Mesendoderm (in vitro differentiated cells): Measurements from ENCODE around the gene KLHL17.

Experiments used
- DNase-seq: peaks from one replicate; pipeline ENCODE4 v3.0.0; 2013
- H2AK5ac ChIP-seq: 2 replicates; pipeline ENCODE4 v1.6.1; 2013; ENCODE audit warnings: low read length, inconsistent platforms
- H2BK120ac ChIP-seq: 2 replicates; pipeline ENCODE4 v1.6.1; 2013; ENCODE audit warnings: low read depth, mild to moderate bottlenecking, low read length, moderate library complexity, mixed read lengths
- H2BK15ac ChIP-seq: replicated peaks from 2 replicates; pipeline ENCODE4 v1.6.1; 2013; ENCODE audit warnings: low read depth, mild to moderate bottlenecking, moderate library complexity
- H2BK5ac ChIP-seq: 2 replicates; pipeline ENCODE4 v1.6.1; 2013; ENCODE audit warnings: low read length, inconsistent platforms
- H3K18ac ChIP-seq: 2 replicates; pipeline ENCODE4 v1.6.1; 2013; ENCODE audit warnings: mild to moderate bottlenecking, low read length, mixed read lengths
- H3K23ac ChIP-seq: one replicate; pipeline ENCODE4 v1.6.1; 2013; ENCODE audit warnings: low read length
- H3K27ac ChIP-seq: 2 replicates; pipeline ENCODE4 v1.5.1; 2013; ENCODE audit warnings: low read depth, mild to moderate bottlenecking, inconsistent platforms, low read length, moderate library complexity
- H3K27me3 ChIP-seq: 2 replicates; pipeline ENCODE4 v1.6.1; 2013; ENCODE audit warnings: low read length, control low read depth, mild to moderate bottlenecking, inconsistent platforms; ENCODE audit not compliant: insufficient read depth, poor library complexity
- H3K36me3 ChIP-seq: 2 replicates; pipeline ENCODE4 v1.6.1; 2013; ENCODE audit warnings: low read length, inconsistent platforms; ENCODE audit not compliant: control insufficient read depth, insufficient read depth
- H3K4ac ChIP-seq: one replicate; pipeline ENCODE4 v1.6.1; 2013; ENCODE audit warnings: low read depth, mild to moderate bottlenecking, low read length, moderate library complexity
- H3K4me1 ChIP-seq: 2 replicates; pipeline ENCODE4 v1.6.1; 2013; ENCODE audit warnings: low read depth, low read length, inconsistent platforms; ENCODE audit not compliant: control insufficient read depth
- H3K4me2 ChIP-seq: 2 replicates; pipeline ENCODE4 v1.6.1; 2013; ENCODE audit warnings: low read length
- H3K4me3 ChIP-seq: 2 replicates; pipeline ENCODE4 v1.5.1; 2013; ENCODE audit warnings: mild to moderate bottlenecking, low read length
- H3K56ac ChIP-seq: one replicate; pipeline ENCODE4 v1.6.1; 2013; ENCODE audit warnings: low read length
- H3K79me1 ChIP-seq: 2 replicates; pipeline ENCODE4 v1.6.1; 2013; ENCODE audit warnings: low read length, inconsistent platforms
- H3K79me2 ChIP-seq: 2 replicates; pipeline ENCODE4 v1.6.1; 2013; ENCODE audit warnings: mild to moderate bottlenecking, low read length; ENCODE audit not compliant: control insufficient read depth, insufficient read depth
- H3K9ac ChIP-seq: 2 replicates; pipeline ENCODE4 v1.6.1; 2013; ENCODE audit warnings: low read length, inconsistent platforms
- H4K5ac ChIP-seq: one replicate; pipeline ENCODE4 v1.6.1; 2013; ENCODE audit warnings: low read length
- H4K8ac ChIP-seq: one replicate; pipeline ENCODE4 v1.6.1; 2013; ENCODE audit warnings: low read depth, mild to moderate bottlenecking, control low read depth, low read length, moderate library complexity
- WGBS: extraction: QIAGEN DNeasy Blood & Tissue Kit; methylation state at CpG from one replicate; pipeline ENCODE4 v1.1.7; 2013; ENCODE audit warnings: low lambda C conversion rate, missing lambda C conversion rate; ENCODE audit not compliant: insufficient coverage; ENCODE audit errors: extremely low coverage; 5-methylcytosine and 5-hydroxymethylcytosine counted together

The KLHL17 gene

GRCh38 chr1:934991-935750, 25.2 kb upstream of the KLHL17 start:
- Histone ChIP-seq H3K4me2 (peak overlapping the region; percentile 50), H3K79me2 (no peaks in the 10 kb centered on the region), H3K4me1 (peaks cover 20% of the 10 kb centered on the region), H3K36me3 (no peaks in the 10 kb centered on the region), H2BK5ac (peak overlapping the region; percentile 97), H3K4me3 (no peak overlapping the region), H3K4ac (peak overlapping the region; percentile 25), H3K23ac (peak overlapping the region; percentile 99), H3K9ac (peak overlapping the region; percentile 72), H2AK5ac (peak overlapping the region; percentile 100), H3K18ac (peak overlapping the region; percentile 1), H3K27me3 (no peaks in the 10 kb centered on the region), H3K27ac (no peak overlapping the region), H2BK120ac (no peak overlapping the region), H4K5ac (no peak overlapping the region), H3K79me1 (no peaks in the 10 kb centered on the region), H3K56ac (peak overlapping the region; percentile 92), H2BK15ac (no peak overlapping the region), H4K8ac (no peak overlapping the region)
- no CpG with 5 or more reads among the region's 37 CpGs for WGBS
- DNase-seq, result no peak

GRCh38 chr1:935751-936231, 24.6 kb upstream of the KLHL17 start:
- Histone ChIP-seq H3K23ac (peak overlapping the region; percentile 99), H3K79me1 (no peaks in the 10 kb centered on the region), H3K36me3 (no peaks in the 10 kb centered on the region), H4K8ac (no peak overlapping the region), H3K79me2 (no peaks in the 10 kb centered on the region), H3K4me3 (no peak overlapping the region), H4K5ac (no peak overlapping the region), H3K56ac (peak overlapping the region; percentile 92), H3K27ac (no peak overlapping the region), H2BK15ac (no peak overlapping the region), H2BK120ac (no peak overlapping the region), H2BK5ac (peak overlapping the region; percentile 97), H3K18ac (peak overlapping the region; percentile 1), H2AK5ac (peak overlapping the region; percentile 100), H3K9ac (peak overlapping the region; percentile 72), H3K27me3 (no peaks in the 10 kb centered on the region), H3K4me1 (peaks cover 20% of the 10 kb centered on the region), H3K4me2 (peak overlapping the region; percentile 50), H3K4ac (peak overlapping the region; percentile 25)
- WGBS, result no CpG with 5 or more reads among the region's 30 CpGs
- peak; percentile 89 for DNase-seq

GRCh38 chr1:936348-937264, 23.8 kb upstream of the KLHL17 start:
- H3K79me2 ChIP-seq, result no peaks in the 10 kb centered on the region
- H3K9ac ChIP-seq, result peak overlapping the region; percentile 11
- no peak overlapping the region for H4K8ac ChIP-seq
- H3K56ac ChIP-seq, result peak overlapping the region; percentile 34
- H3K27me3 ChIP-seq, result no peaks in the 10 kb centered on the region
- H3K27ac ChIP-seq, result no peak overlapping the region
- H3K4me2 ChIP-seq, result no peak overlapping the region
- H2AK5ac ChIP-seq, result peak overlapping the region; percentile 65
- peak overlapping the region; percentile 0 for H3K4ac ChIP-seq
- WGBS, result no CpG with 5 or more reads among the region's 45 CpGs
- peak overlapping the region; percentile 53 for H3K18ac ChIP-seq
- H2BK5ac ChIP-seq, result no peak overlapping the region
- no peak overlapping the region for H4K5ac ChIP-seq
- H3K23ac ChIP-seq, result no peak overlapping the region
- no peak overlapping the region for H3K4me3 ChIP-seq
- no peak overlapping the region for H2BK120ac ChIP-seq
- H3K79me1 ChIP-seq, result no peaks in the 10 kb centered on the region
- no peak for DNase-seq
- H3K4me1 ChIP-seq, result peaks cover 15% of the 10 kb centered on the region
- H3K36me3 ChIP-seq, result no peaks in the 10 kb centered on the region
- no peak overlapping the region for H2BK15ac ChIP-seq

- H3K18ac ChIP-seq, result no peak overlapping the region
- H4K5ac ChIP-seq, result no peak overlapping the region
- no peak overlapping the region for H3K4me2 ChIP-seq
- no peak overlapping the region for H2BK15ac ChIP-seq
- no peaks in the 10 kb centered on the region for H3K27me3 ChIP-seq
- H3K4me1 ChIP-seq, result peaks cover 15% of the 10 kb centered on the region
- no peak overlapping the region for H2AK5ac ChIP-seq
- no peaks in the 10 kb centered on the region for H3K36me3 ChIP-seq
- no peak overlapping the region for H3K23ac ChIP-seq
- no peak overlapping the region for H4K8ac ChIP-seq
- H3K27ac ChIP-seq, result no peak overlapping the region
- H3K9ac ChIP-seq, result no peak overlapping the region
- no peak overlapping the region for H3K4me3 ChIP-seq
- WGBS, result no CpG with 5 or more reads among the region's 16 CpGs
- H2BK120ac ChIP-seq, result no peak overlapping the region
- H3K79me2 ChIP-seq, result no peaks in the 10 kb centered on the region
- DNase-seq, result no peak
- H3K79me1 ChIP-seq, result no peaks in the 10 kb centered on the region
- H2BK5ac ChIP-seq, result no peak overlapping the region
- H3K4ac ChIP-seq, result no peak overlapping the region
- no peak overlapping the region for H3K56ac ChIP-seq
Measured at GRCh38 chr1:937521-937920, 22.9 kb upstream of the KLHL17 start.

GRCh38 chr1:938088-938683, 22.2 kb upstream of the KLHL17 start:
- WGBS, result no CpG with 5 or more reads among the region's 15 CpGs
- no peaks in the 10 kb centered on the region for H3K27me3 ChIP-seq

More at GRCh38 chr1:938088-938683, 22.2 kb upstream of the KLHL17 start:
- Histone ChIP-seq H3K79me1 (no peaks in the 10 kb centered on the region), H3K18ac (no peak overlapping the region), H3K4me3 (no peak overlapping the region), H2BK15ac (no peak overlapping the region), H4K8ac (no peak overlapping the region), H2AK5ac (no peak overlapping the region), H2BK5ac (no peak overlapping the region), H3K4ac (no peak overlapping the region), H3K56ac (peak overlapping the region; percentile 22), H2BK120ac (no peak overlapping the region), H3K36me3 (no peaks in the 10 kb centered on the region), H3K4me2 (no peak overlapping the region), H3K4me1 (peaks cover 15% of the 10 kb centered on the region), H4K5ac (no peak overlapping the region), H3K79me2 (no peaks in the 10 kb centered on the region), H3K27ac (no peak overlapping the region), H3K23ac (no peak overlapping the region), H3K9ac (no peak overlapping the region)
- DNase-seq, result no peak
